ENCODE measurements around the gene PTPRT. TPM values are rescaled to one million over a fixed set of nuclear protein-coding genes. Genes with fewer than 3 reads are reported as not detected.
"Not testable (repeated sequence)": the region's sequence is repeated elsewhere in the genome, so short reads cannot be mapped to it uniquely, and the experiment has no call there.

Gene PTPRT
- total and polyA plus RNA-seq, 4 donors = 0.14 to 2.8 (median 0.40) TPM

DNA sequence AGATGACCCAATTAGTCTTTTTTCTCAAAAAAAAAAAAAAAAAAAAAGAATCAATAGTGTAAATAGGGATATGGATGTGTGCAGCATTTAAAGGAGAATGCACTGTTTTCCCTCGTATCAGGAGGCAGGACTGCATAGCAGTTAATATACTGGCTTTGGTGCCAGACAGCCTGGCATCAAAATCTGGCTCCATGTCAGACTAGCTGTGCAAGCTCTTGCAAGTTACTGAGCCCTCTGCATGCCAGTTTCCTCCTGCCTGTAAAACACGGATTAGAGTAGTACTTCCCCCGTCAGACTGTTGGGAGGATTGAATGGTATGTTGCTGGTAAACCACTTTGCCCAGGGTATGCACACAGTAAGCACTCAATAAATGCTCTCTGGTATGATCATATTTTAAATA, 977.3 kb downstream of the PTPRT start:
- Histone ChIP-seq H3K27ac (ENCODE audit: low read depth in 1 of 2, low read length in 2 of 2) (no peak overlapping the region), H3K36me3 (ENCODE audit: control insufficient read depth in 4 of 4, insufficient read depth in 3 of 4, low read depth in 1 of 4, low read length in 3 of 4) (no peaks in the 10 kb centered on the region), H3K4me3 (ENCODE audit: low read depth in 1 of 3, low read length in 3 of 3) (no peak overlapping the region), H3K9me3 (ENCODE audit: control insufficient read depth in 4 of 4, low read length in 3 of 4) (no peaks in the 10 kb centered on the region), H3K9ac (ENCODE audit: low read depth in 1 of 2, low read length in 2 of 2) (no peak overlapping the region), H3K27me3 (ENCODE audit: control insufficient read depth in 4 of 4, insufficient read depth in 4 of 4, low read length in 3 of 4) (peaks cover 0 to 1% (median 0%) of the 10 kb centered on the region in 4 donors), H3K4me1 (ENCODE audit: control insufficient read depth in 4 of 4, insufficient read depth in 4 of 4, low read length in 3 of 4) (peaks cover 0 to 2% (median 0%) of the 10 kb centered on the region in 4 donors)
- no peak for DNase-seq (ENCODE audit: low spot score)
- TF ChIP-seq YY1 (IDR thresholded peaks at IDR 0.05) (no peak), HNF4A (conservative IDR thresholded peaks at IDR 0.05) (no peak), FOXA1 (IDR thresholded peaks at IDR 0.05) (no peak), FOXA2 (IDR thresholded peaks at IDR 0.05) (no peak), HNF4G (IDR thresholded peaks at IDR 0.05) (no peak), EGR1 (IDR thresholded peaks at IDR 0.05; ENCODE audit: low read depth in 2 of 2) (no peak), NR2F2 (IDR thresholded peaks at IDR 0.05) (no peak)
- TF ChIP-seq, protein P1, sequence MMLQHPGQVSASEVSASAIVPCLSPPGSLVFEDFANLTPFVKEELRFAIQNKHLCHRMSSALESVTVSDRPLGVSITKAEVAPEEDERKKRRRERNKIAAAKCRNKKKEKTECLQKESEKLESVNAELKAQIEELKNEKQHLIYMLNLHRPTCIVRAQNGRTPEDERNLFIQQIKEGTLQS (IDR thresholded peaks at IDR 0.05) = no peak
- WGBS = 61% methylated on average over 3 of the region's 3 CpGs

DNA sequence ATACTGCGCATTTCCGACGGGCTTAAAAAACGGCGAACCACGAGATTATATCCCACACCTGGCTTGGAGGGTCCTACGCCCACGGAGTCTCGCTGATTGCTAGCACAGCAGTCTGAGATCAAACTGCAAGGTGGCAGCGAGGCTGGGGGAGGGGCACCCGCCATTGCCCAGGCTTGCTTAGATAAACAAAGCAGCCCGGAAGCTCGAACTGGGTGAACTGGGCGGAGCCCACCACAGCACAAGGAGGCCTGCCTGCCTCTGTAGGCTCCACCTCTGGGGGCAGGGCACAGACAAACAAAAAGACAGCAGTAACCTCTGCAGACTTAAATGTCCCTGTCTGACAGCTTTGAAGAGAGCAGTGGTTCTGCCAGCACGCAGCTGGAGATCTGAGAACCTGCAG, 983.1 kb downstream of the PTPRT start:
- DNase-seq (ENCODE audit: low spot score); H3K27me3 ChIP-seq (ENCODE audit: control insufficient read depth in 4 of 4, insufficient read depth in 4 of 4, low read length in 3 of 4); H3K36me3 ChIP-seq (ENCODE audit: control insufficient read depth in 4 of 4, insufficient read depth in 3 of 4, low read depth in 1 of 4, low read length in 3 of 4); H3K4me3 ChIP-seq (ENCODE audit: low read depth in 1 of 3, low read length in 3 of 3); H3K9ac ChIP-seq (ENCODE audit: low read depth in 1 of 2, low read length in 2 of 2); H3K9me3 ChIP-seq (ENCODE audit: control insufficient read depth in 4 of 4, low read length in 3 of 4); H3K27ac ChIP-seq (ENCODE audit: low read depth in 1 of 2, low read length in 2 of 2); H3K4me1 ChIP-seq (ENCODE audit: control insufficient read depth in 4 of 4, insufficient read depth in 4 of 4, low read length in 3 of 4): not testable (repeated sequence)
- 63% methylated on average over 14 of the region's 15 CpGs for WGBS

DNA sequence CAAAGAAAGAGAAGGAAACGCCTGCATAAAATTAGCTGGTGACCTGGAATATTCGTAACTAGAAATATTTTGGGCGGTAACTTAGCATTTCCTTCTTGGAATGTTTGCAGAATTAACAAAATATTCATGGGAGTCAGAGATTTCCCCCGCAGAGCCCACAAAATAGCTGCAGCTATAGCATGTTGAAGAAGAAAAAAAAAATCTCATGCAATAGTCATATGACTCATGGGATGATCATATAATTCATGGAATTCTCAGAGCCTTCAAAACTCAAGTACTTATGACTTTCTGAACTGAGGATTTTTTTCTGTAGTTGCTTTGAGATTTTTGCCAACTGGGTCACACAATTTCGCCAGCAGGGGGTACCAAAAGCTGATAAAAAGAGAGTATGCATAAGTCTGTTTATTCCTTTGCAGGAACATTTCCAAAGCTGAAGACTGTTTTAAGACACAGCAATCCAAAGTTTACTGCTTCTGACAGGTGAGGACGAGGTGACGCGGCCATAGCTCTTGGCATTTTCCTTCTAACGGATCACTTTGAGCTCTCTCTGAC, 985.5 kb downstream of the PTPRT start:
- Histone ChIP-seq H3K9me3 (ENCODE audit: control insufficient read depth in 4 of 4, low read length in 3 of 4) (no peaks in the 10 kb centered on the region), H3K4me3 (ENCODE audit: low read depth in 1 of 3, low read length in 3 of 3) (no peak overlapping the region), H3K4me1 (ENCODE audit: control insufficient read depth in 4 of 4, insufficient read depth in 4 of 4, low read length in 3 of 4) (no peaks in the 10 kb centered on the region), H3K27me3 (ENCODE audit: control insufficient read depth in 4 of 4, insufficient read depth in 4 of 4, low read length in 3 of 4) (peaks cover 0 to 10% (median 0%) of the 10 kb centered on the region in 4 donors), H3K9ac (ENCODE audit: low read depth in 1 of 2, low read length in 2 of 2) (no peak overlapping the region), H3K36me3 (ENCODE audit: control insufficient read depth in 4 of 4, insufficient read depth in 3 of 4, low read depth in 1 of 4, low read length in 3 of 4) (no peaks in the 10 kb centered on the region), H3K27ac (ENCODE audit: low read depth in 1 of 2, low read length in 2 of 2) (no peak overlapping the region)
- TF ChIP-seq, protein P1 (IDR thresholded peaks at IDR 0.05) = no peak
- TF ChIP-seq, protein P2, sequence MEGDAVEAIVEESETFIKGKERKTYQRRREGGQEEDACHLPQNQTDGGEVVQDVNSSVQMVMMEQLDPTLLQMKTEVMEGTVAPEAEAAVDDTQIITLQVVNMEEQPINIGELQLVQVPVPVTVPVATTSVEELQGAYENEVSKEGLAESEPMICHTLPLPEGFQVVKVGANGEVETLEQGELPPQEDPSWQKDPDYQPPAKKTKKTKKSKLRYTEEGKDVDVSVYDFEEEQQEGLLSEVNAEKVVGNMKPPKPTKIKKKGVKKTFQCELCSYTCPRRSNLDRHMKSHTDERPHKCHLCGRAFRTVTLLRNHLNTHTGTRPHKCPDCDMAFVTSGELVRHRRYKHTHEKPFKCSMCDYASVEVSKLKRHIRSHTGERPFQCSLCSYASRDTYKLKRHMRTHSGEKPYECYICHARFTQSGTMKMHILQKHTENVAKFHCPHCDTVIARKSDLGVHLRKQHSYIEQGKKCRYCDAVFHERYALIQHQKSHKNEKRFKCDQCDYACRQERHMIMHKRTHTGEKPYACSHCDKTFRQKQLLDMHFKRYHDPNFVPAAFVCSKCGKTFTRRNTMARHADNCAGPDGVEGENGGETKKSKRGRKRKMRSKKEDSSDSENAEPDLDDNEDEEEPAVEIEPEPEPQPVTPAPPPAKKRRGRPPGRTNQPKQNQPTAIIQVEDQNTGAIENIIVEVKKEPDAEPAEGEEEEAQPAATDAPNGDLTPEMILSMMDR (IDR thresholded peaks at IDR 0.05; ENCODE audit: low read depth, low read length, missing input control) = peak; percentile 40
- TF ChIP-seq RAD21 (IDR thresholded peaks at IDR 0.05) = peak; percentile 60 to 69
- 54% methylated on average over 9 of the region's 9 CpGs for WGBS
- no peak for DNase-seq (ENCODE audit: low spot score)

DNA sequence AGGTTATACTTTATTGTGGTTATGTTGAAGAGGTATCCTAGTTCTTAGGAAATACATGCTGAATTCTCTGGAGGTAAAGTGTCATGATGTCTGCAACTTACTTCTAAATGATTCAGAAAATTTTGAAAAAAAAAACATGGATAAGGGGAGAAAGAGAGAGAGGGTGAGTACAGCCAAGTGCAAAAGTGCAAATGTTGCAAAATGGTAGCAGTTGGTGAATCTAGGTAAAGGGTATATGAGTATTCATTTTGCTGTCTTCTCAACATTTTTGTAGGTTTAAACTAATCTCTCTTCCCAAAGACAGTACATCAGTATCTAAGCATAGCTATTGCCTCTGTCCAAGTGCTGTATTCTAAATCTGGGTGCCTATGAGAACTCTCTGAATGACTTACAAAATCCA, 992.1 kb downstream of the PTPRT start:
- H3K36me3 ChIP-seq (ENCODE audit: control insufficient read depth in 4 of 4, insufficient read depth in 3 of 4, low read depth in 1 of 4, low read length in 3 of 4) = no peaks in the 10 kb centered on the region
- peaks cover 0 to 4% (median 0%) of the 10 kb centered on the region in 4 donors for H3K27me3 ChIP-seq (ENCODE audit: control insufficient read depth in 4 of 4, insufficient read depth in 4 of 4, low read length in 3 of 4)
- no peak overlapping the region for H3K9ac ChIP-seq (ENCODE audit: low read depth in 1 of 2, low read length in 2 of 2)
- no peak for DNase-seq (ENCODE audit: low spot score)
- H3K4me1 ChIP-seq (ENCODE audit: control insufficient read depth in 4 of 4, insufficient read depth in 4 of 4, low read length in 3 of 4) = no peaks in the 10 kb centered on the region
- H3K27ac ChIP-seq (ENCODE audit: low read depth in 1 of 2, low read length in 2 of 2) = no peak overlapping the region
- TF ChIP-seq HNF4G (IDR thresholded peaks at IDR 0.05) = no peak
- TF ChIP-seq HNF4A (conservative IDR thresholded peaks at IDR 0.05) = no peak
- no peak overlapping the region for H3K4me3 ChIP-seq (ENCODE audit: low read depth in 1 of 3, low read length in 3 of 3)
- no peaks in the 10 kb centered on the region for H3K9me3 ChIP-seq (ENCODE audit: control insufficient read depth in 4 of 4, low read length in 3 of 4)

All from liver (tissue), 9 donors.